ENCODE measurements around the gene EPB41L5. TPM values are rescaled to one million over a fixed set of nuclear protein-coding genes. Genes with fewer than 3 reads are reported as not detected.

EPB41L5 gene
- total RNA-seq, 3 donors from 2014 or later, result 24.8 to 57.8 (median 42.3) TPM

- Histone ChIP-seq H3K27me3 (no peaks in the 10 kb centered on the region), H3K36me3 (no peaks in the 10 kb centered on the region), H3K27ac (no peak overlapping the region), H3K4me3 (no peak overlapping the region), H3K4me1 (no peaks in the 10 kb centered on the region), H3K9me3 (peaks cover 0 to 2% of the 10 kb centered on the region in 2 donors)
- intact Hi-C loops (cut with DNase I; ENCODE audit: low total_unique reads), result no loop called here
- DNase-seq (ENCODE audit: low spot score in 2 of 2), result no peak
- TF ChIP-seq POLR2AphosphoS5 (IDR thresholded peaks at IDR 0.05) (no peak), POLR2A (IDR thresholded peaks at IDR 0.05) (no peak), CTCF (IDR thresholded peaks at IDR 0.05) (no peak)
Measured at GRCh38 chr2:120203251-120204021, 190.6 kb downstream of the EPB41L5 start.

GRCh38 chr2:120204022-120204405 lies 191.1 kb downstream of the EPB41L5 start:
- Histone ChIP-seq H3K4me3 (no peak overlapping the region), H3K27me3 (no peaks in the 10 kb centered on the region), H3K9me3 (no peaks in the 10 kb centered on the region), H3K4me1 (no peaks in the 10 kb centered on the region), H3K27ac (no peak overlapping the region), H3K36me3 (no peaks in the 10 kb centered on the region)
- TF ChIP-seq CTCF (IDR thresholded peaks at IDR 0.05), result no peak
- no peak for TF ChIP-seq POLR2A (IDR thresholded peaks at IDR 0.05)
- no peak for TF ChIP-seq POLR2AphosphoS5 (IDR thresholded peaks at IDR 0.05)
- intact Hi-C loops (cut with DNase I; ENCODE audit: low total_unique reads), result no loop called here
- DNase-seq (ENCODE audit: low spot score in 2 of 2), result no peak

GRCh38 chr2:120204417-120204816 lies 191.5 kb downstream of the EPB41L5 start:
- Histone ChIP-seq H3K4me3 (no peak overlapping the region), H3K9me3 (no peaks in the 10 kb centered on the region), H3K27me3 (no peaks in the 10 kb centered on the region), H3K4me1 (no peaks in the 10 kb centered on the region), H3K27ac (no peak overlapping the region), H3K36me3 (no peaks in the 10 kb centered on the region)
- no peak for DNase-seq (ENCODE audit: low spot score in 2 of 2)
- intact Hi-C loops (cut with DNase I; ENCODE audit: low total_unique reads), result no loop called here
- TF ChIP-seq POLR2AphosphoS5 (IDR thresholded peaks at IDR 0.05), result no peak
- TF ChIP-seq CTCF (IDR thresholded peaks at IDR 0.05), result no peak
- TF ChIP-seq POLR2A (IDR thresholded peaks at IDR 0.05), result no peak

GRCh38 chr2:120204945-120205670 lies 192.2 kb downstream of the EPB41L5 start:
- no peaks in the 10 kb centered on the region for H3K27me3 ChIP-seq
- DNase-seq (ENCODE audit: low spot score in 2 of 2), result no peak
- no peaks in the 10 kb centered on the region for H3K9me3 ChIP-seq
- H3K27ac ChIP-seq, result no peak overlapping the region
- H3K4me3 ChIP-seq, result no peak overlapping the region
- TF ChIP-seq POLR2A (IDR thresholded peaks at IDR 0.05) (no peak), CTCF (IDR thresholded peaks at IDR 0.05) (no peak), POLR2AphosphoS5 (IDR thresholded peaks at IDR 0.05) (no peak)
- intact Hi-C loops (cut with DNase I; ENCODE audit: low total_unique reads), result no loop called here
- H3K4me1 ChIP-seq, result no peaks in the 10 kb centered on the region
- H3K36me3 ChIP-seq, result no peaks in the 10 kb centered on the region

- H3K27me3 ChIP-seq, result no peaks in the 10 kb centered on the region
- TF ChIP-seq POLR2A (IDR thresholded peaks at IDR 0.05) (no peak), CTCF (IDR thresholded peaks at IDR 0.05) (no peak), POLR2AphosphoS5 (IDR thresholded peaks at IDR 0.05) (no peak)
- no peaks in the 10 kb centered on the region for H3K4me1 ChIP-seq
- no peaks in the 10 kb centered on the region for H3K9me3 ChIP-seq
- DNase-seq (ENCODE audit: low spot score in 2 of 2), result no peak
- no peak overlapping the region for H3K4me3 ChIP-seq
- no peak overlapping the region for H3K27ac ChIP-seq
- no peaks in the 10 kb centered on the region for H3K36me3 ChIP-seq
- intact Hi-C loops (cut with DNase I; ENCODE audit: low total_unique reads), result no loop called here
Measured at GRCh38 chr2:120206022-120206581, 193.2 kb downstream of the EPB41L5 start.

Data from breast epithelium (tissue), 4 donors.